Epithelial cell of proximal tubule (primary cell): ENCODE results near the gene ING5. TPM values are rescaled to one million over a fixed set of nuclear protein-coding genes. Genes with fewer than 3 reads are reported as not detected.

Source experiments
- DNase-seq: peaks from one replicate; pipeline ENCODE4 v3.0.0-alpha.2; 2011; ENCODE audit warnings: low read depth
- H3K4me3 ChIP-seq: 2 replicates; pipeline ENCODE4 v1.5.1; 2011; ENCODE audit warnings: low read depth, mild to moderate bottlenecking, low read length
- total RNA-seq: library from RNA; depleted of rRNA; stranded (reverse); fragments of >200 nt; gene quantifications from 2 replicates; pipeline ENCODE4 v1.2.3, GENCODE V29; 2015
- TF ChIP-seq, protein P1 (sequence below): conservative IDR thresholded peaks from 2 replicates; pipeline ENCODE4 v1.5.1; 2012; ENCODE audit warnings: low read depth, mild to moderate bottlenecking, low read length

ING5 gene
- total RNA-seq, 1 donor from 2014 or later = 10.4 TPM

DNA sequence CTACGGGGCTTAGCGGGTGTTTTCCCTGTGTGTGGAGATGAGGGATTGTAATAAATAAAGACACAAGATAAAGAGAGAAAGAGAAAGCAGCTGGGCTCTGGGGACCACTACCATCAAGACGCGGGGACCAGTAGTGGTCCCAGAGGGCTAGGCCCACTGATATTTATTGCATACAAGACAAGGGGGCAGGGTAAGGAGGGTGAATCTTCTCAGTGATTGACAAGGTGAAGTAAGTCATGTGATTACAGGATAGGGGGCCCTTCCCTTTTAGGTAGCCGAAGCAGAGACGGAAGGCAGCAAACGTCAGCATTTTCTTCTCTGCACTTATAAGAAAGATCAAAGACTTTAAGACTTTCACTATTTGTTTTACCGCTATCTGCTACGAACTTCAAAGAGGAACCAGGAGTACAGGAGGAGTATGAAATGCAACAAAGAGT is 70.2 kb downstream of the ING5 start:
- TF ChIP-seq, protein P1, sequence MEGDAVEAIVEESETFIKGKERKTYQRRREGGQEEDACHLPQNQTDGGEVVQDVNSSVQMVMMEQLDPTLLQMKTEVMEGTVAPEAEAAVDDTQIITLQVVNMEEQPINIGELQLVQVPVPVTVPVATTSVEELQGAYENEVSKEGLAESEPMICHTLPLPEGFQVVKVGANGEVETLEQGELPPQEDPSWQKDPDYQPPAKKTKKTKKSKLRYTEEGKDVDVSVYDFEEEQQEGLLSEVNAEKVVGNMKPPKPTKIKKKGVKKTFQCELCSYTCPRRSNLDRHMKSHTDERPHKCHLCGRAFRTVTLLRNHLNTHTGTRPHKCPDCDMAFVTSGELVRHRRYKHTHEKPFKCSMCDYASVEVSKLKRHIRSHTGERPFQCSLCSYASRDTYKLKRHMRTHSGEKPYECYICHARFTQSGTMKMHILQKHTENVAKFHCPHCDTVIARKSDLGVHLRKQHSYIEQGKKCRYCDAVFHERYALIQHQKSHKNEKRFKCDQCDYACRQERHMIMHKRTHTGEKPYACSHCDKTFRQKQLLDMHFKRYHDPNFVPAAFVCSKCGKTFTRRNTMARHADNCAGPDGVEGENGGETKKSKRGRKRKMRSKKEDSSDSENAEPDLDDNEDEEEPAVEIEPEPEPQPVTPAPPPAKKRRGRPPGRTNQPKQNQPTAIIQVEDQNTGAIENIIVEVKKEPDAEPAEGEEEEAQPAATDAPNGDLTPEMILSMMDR = no peak
- no peak for DNase-seq
- H3K4me3 ChIP-seq = no peak overlapping the region

DNA sequence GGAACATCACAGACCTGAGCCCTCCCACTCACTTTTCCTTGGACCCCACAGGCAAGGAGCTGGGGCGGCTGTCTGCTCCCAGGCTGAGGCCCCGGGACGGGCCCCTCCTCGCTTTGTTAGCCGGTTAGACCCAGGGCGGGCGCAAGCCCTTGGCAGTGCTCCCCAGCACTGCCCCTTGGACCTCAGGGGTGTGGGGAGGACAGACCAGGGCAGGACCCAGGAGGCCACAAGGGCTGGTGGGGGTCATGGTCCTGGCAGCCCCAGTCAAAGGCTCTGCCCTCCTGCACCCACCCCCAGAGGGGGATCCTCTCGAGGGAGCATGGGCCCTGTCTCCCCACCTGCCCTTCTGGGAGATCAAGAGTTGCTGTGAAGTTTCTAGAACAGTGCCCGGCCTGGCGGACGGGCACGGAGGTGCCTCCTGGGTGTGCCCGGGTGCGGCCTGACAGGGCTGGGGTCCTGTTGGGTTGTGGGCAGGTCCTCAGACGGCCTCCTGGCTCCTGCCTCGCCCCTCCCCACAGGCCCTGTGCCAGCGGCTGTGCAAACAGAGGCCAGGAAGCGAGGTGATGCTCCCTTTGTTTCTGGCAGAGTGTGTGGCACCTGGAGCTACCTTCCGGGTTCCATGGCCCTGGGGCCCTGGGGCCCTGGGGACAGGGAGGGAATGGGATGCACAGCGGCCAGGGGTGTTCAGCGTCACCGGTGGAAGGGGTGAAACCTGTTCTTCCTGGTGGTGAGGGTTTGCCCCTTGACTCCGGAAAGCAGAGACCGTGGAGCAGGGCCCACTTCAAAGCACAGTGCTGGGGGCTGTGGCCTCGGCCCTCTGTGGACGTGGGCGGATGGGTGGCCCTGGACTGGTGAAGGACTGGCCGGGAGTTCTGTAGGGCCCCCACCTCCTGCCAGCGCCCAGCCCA is 71.9 kb downstream of the ING5 start:
- no peak for DNase-seq
- TF ChIP-seq, protein P1 = no peak
- no peak overlapping the region for H3K4me3 ChIP-seq

DNA sequence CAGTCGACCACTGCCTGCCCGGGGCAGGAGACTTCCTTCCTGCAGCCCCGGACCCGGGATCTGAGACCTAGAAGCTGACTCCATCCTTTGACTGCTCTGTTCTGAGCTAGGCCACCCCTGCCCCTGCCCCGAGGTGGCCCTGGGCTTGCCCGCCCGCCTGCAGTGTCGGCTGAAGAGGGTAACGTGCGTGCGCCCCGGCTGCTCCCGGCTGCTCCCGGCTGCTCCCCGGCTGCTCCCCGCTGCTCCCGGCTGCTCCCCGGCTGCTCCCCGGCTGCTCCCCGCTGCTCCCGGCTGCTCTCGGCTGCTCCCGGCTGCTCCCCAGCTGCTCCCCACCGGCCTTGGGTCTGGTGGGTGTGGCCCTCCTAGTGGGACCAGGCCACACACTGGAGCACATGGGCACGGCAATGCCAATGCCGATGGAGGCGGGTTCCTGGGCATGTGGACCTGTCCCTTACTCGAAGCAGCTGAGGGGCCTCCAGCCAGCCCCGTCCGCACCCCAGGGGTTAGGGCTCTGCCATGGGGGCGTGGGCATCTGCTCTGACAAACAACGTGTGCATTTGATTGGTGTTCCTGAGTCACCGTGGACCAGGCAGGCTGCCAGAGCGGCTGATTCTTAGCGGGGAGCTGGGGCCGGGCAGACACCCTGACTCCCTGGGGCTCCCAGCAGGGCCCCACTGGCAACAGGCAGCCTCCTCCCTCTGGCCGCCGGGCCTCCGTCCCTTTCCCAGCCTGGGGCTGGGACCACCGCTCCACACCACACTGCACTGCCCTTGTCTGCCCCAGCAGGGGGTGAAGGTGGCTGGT is 72.8 kb downstream of the ING5 start:
- TF ChIP-seq, protein P1 = no peak
- DNase-seq = no peak
- no peak overlapping the region for H3K4me3 ChIP-seq

DNA sequence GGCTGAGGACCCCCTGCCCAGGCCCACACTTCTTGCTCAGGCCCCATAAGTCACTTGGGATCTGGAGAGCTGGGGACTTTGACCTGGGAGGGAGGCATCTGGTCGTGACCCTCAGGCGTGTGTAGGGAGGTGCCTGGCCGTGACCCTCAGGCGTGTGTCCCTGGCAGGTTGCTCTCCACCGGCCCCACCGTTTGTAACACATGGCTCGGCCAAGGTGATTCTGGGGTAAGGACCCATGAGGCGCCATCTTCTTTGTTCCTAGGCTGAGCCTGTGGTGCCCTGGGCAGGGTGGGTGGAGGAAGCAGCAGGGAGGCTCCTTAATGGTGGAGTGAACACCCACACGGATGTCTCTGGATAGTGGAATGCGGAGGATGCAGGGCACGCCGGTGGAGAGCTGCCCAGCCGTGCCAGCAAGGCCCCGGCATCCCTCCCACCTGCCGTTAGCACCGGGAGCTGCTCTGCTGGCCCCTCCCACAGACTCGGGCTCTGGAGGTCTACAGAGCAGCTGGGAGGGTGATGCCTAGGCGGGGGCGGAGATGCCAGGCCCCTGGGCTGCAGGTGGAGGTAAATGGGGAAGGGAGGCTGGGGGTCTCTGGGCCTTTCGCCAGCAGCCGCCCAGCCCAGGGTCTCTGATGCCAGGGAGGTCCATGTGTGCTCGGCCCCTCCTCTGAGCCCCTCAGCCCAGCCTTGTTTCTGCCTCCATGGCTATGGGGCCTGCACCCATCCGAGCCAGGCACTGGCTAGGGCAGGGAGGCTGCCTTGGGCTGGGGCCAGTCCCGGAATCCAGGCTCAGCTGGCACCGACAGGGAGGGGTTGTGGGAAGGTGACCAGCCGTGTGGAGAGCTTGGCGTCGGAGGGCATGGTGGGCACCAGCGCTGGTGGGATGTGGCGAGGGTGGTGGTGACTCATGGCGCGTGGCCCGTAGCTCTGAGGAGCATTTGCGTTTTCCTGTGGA is 73.7 kb downstream of the ING5 start:
- DNase-seq = no peak
- H3K4me3 ChIP-seq = no peak overlapping the region
- TF ChIP-seq, protein P1 = no peak

DNA sequence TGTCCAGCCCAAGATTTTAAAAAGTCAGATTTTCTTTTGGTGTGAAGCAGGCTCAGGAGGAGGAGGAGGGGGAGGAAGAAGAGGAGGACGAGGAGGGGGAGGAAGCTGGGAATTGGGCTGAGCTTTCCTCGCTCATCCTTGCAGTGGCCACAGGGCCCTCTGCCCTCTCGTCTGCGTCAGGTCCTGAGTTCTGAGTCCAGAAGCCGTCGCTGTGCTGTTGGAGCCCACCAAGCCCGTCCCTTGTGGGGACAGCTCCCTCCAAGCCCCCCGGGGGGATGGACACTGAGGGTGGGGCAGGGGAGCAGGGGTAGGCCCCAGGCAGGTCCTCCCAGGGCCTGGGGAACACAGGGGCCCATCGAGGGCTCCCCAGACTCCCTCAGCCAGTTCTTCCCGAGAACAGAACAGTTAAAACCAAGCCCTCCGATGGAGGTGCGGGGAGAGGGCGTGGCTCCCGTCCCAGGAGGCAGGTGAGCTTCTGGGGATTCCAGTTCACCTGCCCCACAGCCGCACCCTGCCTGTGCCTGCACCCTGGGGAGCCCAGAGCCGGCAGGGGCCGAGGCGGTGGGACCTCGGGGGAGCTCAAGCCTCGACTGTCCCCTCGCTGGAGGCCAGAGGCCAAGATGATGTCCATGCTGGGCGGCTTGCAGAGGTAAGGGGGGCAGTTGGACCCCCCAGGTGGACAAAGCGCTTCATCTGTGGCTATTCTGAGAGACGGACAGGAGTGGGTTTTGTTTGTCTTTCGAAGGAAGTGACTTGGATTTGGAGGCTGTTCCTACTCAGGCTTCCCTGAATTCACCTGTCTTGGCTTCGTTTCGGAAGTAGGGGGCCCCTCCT is 74.7 kb downstream of the ING5 start, which contains the start of gene GAL3ST2:
Gene GAL3ST2, plus strand, starts transcription at position 487 of the 834 bp plus-strand sequence. Its CDS starts 134 bp downstream, at position 621.
- no peak for DNase-seq
- H3K4me3 ChIP-seq = no peak within 1 kb of the TSS
- TF ChIP-seq, protein P1 = no peak

DNA sequence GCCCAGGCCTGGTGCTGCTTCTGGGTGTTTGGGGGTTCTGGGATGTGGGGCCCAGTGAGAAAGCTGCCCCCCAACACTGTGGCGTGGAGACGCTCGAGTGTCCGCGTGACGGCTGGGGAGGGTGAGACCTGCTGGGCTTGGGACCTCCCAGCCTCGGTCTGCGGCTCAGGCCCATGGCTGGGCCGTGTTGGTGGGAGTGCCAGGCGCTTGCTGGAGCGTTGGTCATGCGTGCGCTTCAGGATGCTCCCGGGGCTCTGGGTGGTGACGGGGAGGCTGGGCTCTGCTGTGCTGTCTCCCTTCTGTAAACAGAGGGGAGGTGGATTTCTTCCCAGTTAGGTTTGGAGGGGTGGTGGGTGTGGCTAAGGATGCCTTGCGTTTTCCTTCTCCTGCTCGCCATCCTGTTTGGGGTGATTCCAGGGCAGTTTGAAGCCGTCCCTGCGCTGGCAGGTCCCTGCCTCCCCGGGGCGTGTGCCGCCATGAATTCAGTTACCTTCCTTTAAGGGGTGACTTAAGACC is 75.4 kb downstream of the ING5 start:
- DNase-seq = no peak
- TF ChIP-seq, protein P1 = no peak
- H3K4me3 ChIP-seq = no peak overlapping the region
